ENCODE data around the gene APBB1. TPM values are rescaled to one million over a fixed set of nuclear protein-coding genes. Genes with fewer than 3 reads are reported as not detected.
A peak's percentile ranks its signal among the peaks of the same experiment; 100 is the strongest.

Gene APBB1
- total and polyA plus RNA-seq, 2 of the 4 experiments (the other 2 are of a cell fraction): 39.4 to 44.1 TPM

- no peak overlapping the region for H3K18ac ChIP-seq (ENCODE audit: low read depth, low read length)
These were observed 73.5 kb downstream of the APBB1 start for GRCh38 chr11:6345366-6345765.

More at GRCh38 chr11:6345366-6345765, 73.5 kb downstream of the APBB1 start:
- Histone ChIP-seq H3K9me1 (ENCODE audit: insufficient read depth, low read length) (no peaks in the 10 kb centered on the region), H3K79me1 (ENCODE audit: low read depth in 1 of 2, low read length in 2 of 2) (no peaks in the 10 kb centered on the region), H3K27me3 (ENCODE audit: control insufficient read depth, insufficient read depth, low read length) (no peaks in the 10 kb centered on the region), H2AK9ac (replicated peaks; ENCODE audit: low read depth, low read length, poor library complexity) (no peak overlapping the region), H3K9ac (ENCODE audit: low read depth, low read length) (no peak overlapping the region), H3K4me3 (ENCODE audit: insufficient read depth, low read depth, low read length) (no peak overlapping the region), H3K23ac (ENCODE audit: low read depth, low read length) (no peak overlapping the region), H2BK20ac (ENCODE audit: low read depth, low read length) (no peak overlapping the region), H3K27ac (ENCODE audit: insufficient read depth, low read length) (no peak overlapping the region), H3K4me2 (ENCODE audit: low read depth, low read length) (no peak overlapping the region), H3K56ac (ENCODE audit: extremely low read depth, insufficient read depth, low read length) (no peak overlapping the region), H3K9me3 (ENCODE audit: control insufficient read depth, insufficient read depth, low read length) (no peaks in the 10 kb centered on the region), H4K91ac (ENCODE audit: insufficient read depth, low read depth, low read length) (no peak overlapping the region), H3K36me3 (ENCODE audit: control insufficient read depth, insufficient read depth, low read length) (no peaks in the 10 kb centered on the region), H2AK5ac (ENCODE audit: low read depth, low read length) (no peak overlapping the region), H4K20me1 (ENCODE audit: insufficient read depth, low read length) (no peaks in the 10 kb centered on the region), H3K4ac (ENCODE audit: low read depth, low read length) (no peak overlapping the region), H3K14ac (replicated peaks; ENCODE audit: low read depth, low read length) (no peak overlapping the region), H2BK120ac (ENCODE audit: low read depth, low read length) (no peak overlapping the region), H2BK5ac (ENCODE audit: low read depth, low read length, poor library complexity, severe bottlenecking) (no peak overlapping the region), H2BK15ac (ENCODE audit: low read depth, low read length) (no peak overlapping the region), H2AFZ (replicated peaks; ENCODE audit: low read length, poor library complexity) (no peak overlapping the region), H4K5ac (ENCODE audit: low read depth, low read length) (no peak overlapping the region), H3K4me1 (ENCODE audit: control insufficient read depth, insufficient read depth, low read length) (no peaks in the 10 kb centered on the region), H4K8ac (ENCODE audit: low read depth in 2 of 2, low read length in 2 of 2) (no peak overlapping the region)
- POLR2A ChIA-PET (ENCODE audit: unreplicated experiment): no interaction called here
- ATAC-seq (ENCODE audit: low read depth) (no peak), DNase-seq (peak; percentile 21)
- in situ Hi-C loops (cut with MboI; ENCODE audit: low sequenced_read_pairs): no loop called here
- BruUV-seq (replicated peaks): no TSS peak
- intact Hi-C loops (cut with micrococcal nuclease): no loop called here
- dilution Hi-C loops (cut with HindIII; ENCODE audit: low sequenced_read_pairs, unreplicated experiment): no loop called here
- WGBS, 2 experiments (ENCODE audit: extremely low coverage in 2 of 2, insufficient read length in 1 of 2): no CpG with 5 or more reads among the region's 1 CpG
- CTCF ChIA-PET: interaction anchor here (1.7 kb wide), 1 partner anchor 8 kb away, joined by 10 read pairs; no protein-coding TSS in a partner anchor
- TF ChIP-seq CEBPB (IDR thresholded peaks at IDR 0.05; ENCODE audit: low read depth, low read length) (peak; percentile 67), SMC3 (IDR thresholded peaks at IDR 0.05; ENCODE audit: low read depth, low read length) (no peak), MAZ (IDR thresholded peaks at IDR 0.05; ENCODE audit: borderline replicate concordance, low read depth, low read length) (no peak)

Other genes with a start within 250 kb of the APBB1 start
- not detected in 2 replicates for gene OR52B2, start 248.8 kb downstream of the APBB1 start, total RNA-seq (2012; rRNA removed)
- not detected in 2 replicates for gene OR52B2, start 248.8 kb downstream of the APBB1 start, polyA plus RNA-seq (2012; rRNA removed)
- not detected in 2 replicates for gene OR52W1, start 219.9 kb downstream of the APBB1 start, total RNA-seq (2012; rRNA removed)
- not detected in 2 replicates for gene OR52W1, start 219.9 kb downstream of the APBB1 start, polyA plus RNA-seq (2012; rRNA removed)
- gene C11orf42, start 213.5 kb downstream of the APBB1 start, total RNA-seq (2012; rRNA removed): not detected in 2 replicates
- gene C11orf42, start 213.5 kb downstream of the APBB1 start, polyA plus RNA-seq (2012; rRNA removed): not detected in 2 replicates
- 4.7 and 5.9 TPM in 2 replicates for gene FHIP1B, start 184.5 kb downstream of the APBB1 start, total RNA-seq (2012; rRNA removed)
- gene FHIP1B, start 184.5 kb downstream of the APBB1 start, polyA plus RNA-seq (2012; rRNA removed): 28.1 and 30.2 TPM in 2 replicates
- under 0.01 TPM in 1 of 2 replicates, not detected in the other for gene CNGA4, start 180.0 kb downstream of the APBB1 start, total RNA-seq (2012; rRNA removed)
- 0.07 and 0.12 TPM in 2 replicates for gene CNGA4, start 180.0 kb downstream of the APBB1 start, polyA plus RNA-seq (2012; rRNA removed)
- gene CCKBR, start 159.3 kb downstream of the APBB1 start, total RNA-seq (2012; rRNA removed): not detected in 2 replicates
- gene CCKBR, start 159.3 kb downstream of the APBB1 start, polyA plus RNA-seq (2012; rRNA removed): not detected in 2 replicates
- gene CAVIN3, start 98.6 kb downstream of the APBB1 start, total RNA-seq (2012; rRNA removed): 112 and 116 TPM in 2 replicates
- gene CAVIN3, start 98.6 kb downstream of the APBB1 start, polyA plus RNA-seq (2012; rRNA removed): 185 and 241 TPM in 2 replicates
- gene SMPD1, start 28.6 kb downstream of the APBB1 start, total RNA-seq (2012; rRNA removed): 17.5 and 19.5 TPM in 2 replicates
- gene SMPD1, start 28.6 kb downstream of the APBB1 start, polyA plus RNA-seq (2012; rRNA removed): 108 and 118 TPM in 2 replicates
- gene HPX, start 21.9 kb upstream of the APBB1 start, total RNA-seq (2012; rRNA removed): 0.36 and 0.56 TPM in 2 replicates
- 1.4 and 1.5 TPM in 2 replicates for gene HPX, start 21.9 kb upstream of the APBB1 start, polyA plus RNA-seq (2012; rRNA removed)
- gene TRIM3, start 54.8 kb upstream of the APBB1 start, total RNA-seq (2012; rRNA removed): 13.8 and 14.2 TPM in 2 replicates
- gene TRIM3, start 54.8 kb upstream of the APBB1 start, polyA plus RNA-seq (2012; rRNA removed): 22.3 and 23.7 TPM in 2 replicates
- 76.7 and 84.4 TPM in 2 replicates for gene ARFIP2, start 62.2 kb upstream of the APBB1 start, total RNA-seq (2012; rRNA removed)
- gene ARFIP2, start 62.2 kb upstream of the APBB1 start, polyA plus RNA-seq (2012; rRNA removed): 91.9 and 93.9 TPM in 2 replicates
- gene TIMM10B, start 62.4 kb upstream of the APBB1 start, total RNA-seq (2012; rRNA removed): 24.7 and 27.5 TPM in 2 replicates
- gene TIMM10B, start 62.4 kb upstream of the APBB1 start, polyA plus RNA-seq (2012; rRNA removed): 22.8 and 27.1 TPM in 2 replicates
- 1.4 and 1.8 TPM in 2 replicates for gene DNHD1, start 78.2 kb upstream of the APBB1 start, total RNA-seq (2012; rRNA removed)
- gene DNHD1, start 78.2 kb upstream of the APBB1 start, polyA plus RNA-seq (2012; rRNA removed): 3.0 and 3.6 TPM in 2 replicates
- gene RRP8, start 184.5 kb upstream of the APBB1 start, total RNA-seq (2012; rRNA removed): 11.1 and 11.5 TPM in 2 replicates
- 9.0 and 10.8 TPM in 2 replicates for gene RRP8, start 184.5 kb upstream of the APBB1 start, polyA plus RNA-seq (2012; rRNA removed)
- gene ILK, start 184.7 kb upstream of the APBB1 start, total RNA-seq (2012; rRNA removed): 272 and 339 TPM in 2 replicates
- 367 and 389 TPM in 2 replicates for gene ILK, start 184.7 kb upstream of the APBB1 start, polyA plus RNA-seq (2012; rRNA removed)
- gene TAF10, start 193.1 kb upstream of the APBB1 start, total RNA-seq (2012; rRNA removed): 18.6 and 24.4 TPM in 2 replicates
- gene TAF10, start 193.1 kb upstream of the APBB1 start, polyA plus RNA-seq (2012; rRNA removed): 132 and 180 TPM in 2 replicates
- 16.7 and 33.5 TPM in 2 replicates for gene TPP1, start 200.3 kb upstream of the APBB1 start, total RNA-seq (2012; rRNA removed)
- 66.2 and 108 TPM in 2 replicates for gene TPP1, start 200.3 kb upstream of the APBB1 start, polyA plus RNA-seq (2012; rRNA removed)
- 1.4 and 1.7 TPM in 2 replicates for gene DCHS1, start 236.7 kb upstream of the APBB1 start, total RNA-seq (2012; rRNA removed)
- 3.3 and 3.8 TPM in 2 replicates for gene DCHS1, start 236.7 kb upstream of the APBB1 start, polyA plus RNA-seq (2012; rRNA removed)